Testis (tissue), 3 donors: ENCODE data around the gene PLCXD1. TPM values are rescaled to one million over a fixed set of nuclear protein-coding genes. Genes with fewer than 3 reads are reported as not detected.
"Not testable (repeated sequence)": the region's sequence is repeated elsewhere in the genome, so short reads cannot be mapped to it uniquely, and the experiment has no call there.

Experiments
- DNase-seq: peaks from one replicate; pipeline ENCODE4 v3.0.0-alpha.2; 2019
- H3K27ac ChIP-seq, 2 donors: fragments of 200-600 bp; sonication (generic); one replicate each; pipeline ENCODE4 v1.5.1; 2019
- H3K27me3 ChIP-seq: fragments of 200-600 bp; sonication (generic); one replicate; pipeline ENCODE4 v1.5.1; 2019
- H3K36me3 ChIP-seq: fragments of 200-600 bp; sonication (generic); one replicate; pipeline ENCODE4 v1.5.1; 2017; ENCODE audit warnings: low read depth; ENCODE audit errors: missing control alignments
- H3K4me1 ChIP-seq: fragments of 200-600 bp; sonication (generic); one replicate; pipeline ENCODE4 v1.5.1; 2019
- H3K4me3 ChIP-seq, 2 donors: fragments of 200-600 bp; sonication (generic); one replicate each; pipeline ENCODE4 v1.5.1; 2017 to 2019
- H3K9me3 ChIP-seq: fragments of 200-600 bp; sonication (generic); one replicate; pipeline ENCODE4 v1.5.1; 2017
- POLR2A ChIP-seq: fragments of 450-650 bp; IDR thresholded peaks from one replicate; pipeline ENCODE4 v1.6.1; 2017; ENCODE audit warnings: antibody characterized with exemption, mild to moderate bottlenecking, moderate library complexity
- WGBS, 2 donors: methylation state at CpG; one replicate each; pipeline ENCODE4 v1.1.5; 2018; 5-methylcytosine and 5-hydroxymethylcytosine counted together
- intact Hi-C: fragments of 100-400 bp; cut with DNase I; formaldehyde crosslinking; loops from one replicate; pipeline ENCODE4 v1.15.1; 2023; ENCODE audit warnings: low total_unique reads
- polyA plus RNA-seq: library from polyadenylated mRNA; stranded (reverse); fragments of 350-450 nt; fragmentation: Illumina TruSeq; extraction: RNeasy Lipid Tissue Mini Kit (QIAGEN cat#74804); gene quantifications from one replicate; pipeline ENCODE4 v1.2.3, GENCODE V29; 2014; ENCODE audit warnings: low read depth, low replicate concordance; ENCODE audit not compliant: insufficient read depth
- total RNA-seq, 2 donors: library from RNA; depleted of rRNA; stranded (reverse); fragments of >200 nt; gene quantifications; one replicate each; pipeline ENCODE4 v1.2.3, GENCODE V29; 2016
- TF ChIP-seq, protein P1 (sequence below), 3 experiments: fragments of 450-650 bp in 2 of 3; fragments of 200-600 bp in 1 of 3; sonication (generic) in 1 of 3; IDR thresholded peaks; one replicate each; pipeline ENCODE4 v1.5.1; 2016 to 2019; ENCODE audit warnings: antibody characterized with exemption in 3 of 3, mild to moderate bottlenecking in 2 of 3, moderate library complexity in 1 of 3

PLCXD1 gene
- total and polyA plus RNA-seq, 3 donors from 2014 or later: 14.6 to 24.0 (median 15.7) TPM

GRCh38 chrX:261919-262352, 19.2 kb upstream of the PLCXD1 start:
- H3K27me3 ChIP-seq: no peaks in the 10 kb centered on the region
- WGBS, 2 donors: 67 to 69% methylated on average over 12 of the region's 12 CpGs
- H3K27ac ChIP-seq: no peak overlapping the region
- H3K4me1 ChIP-seq: no peaks in the 10 kb centered on the region
- H3K9me3 ChIP-seq: no peaks in the 10 kb centered on the region
- TF ChIP-seq POLR2A: no peak
- TF ChIP-seq, protein P1, sequence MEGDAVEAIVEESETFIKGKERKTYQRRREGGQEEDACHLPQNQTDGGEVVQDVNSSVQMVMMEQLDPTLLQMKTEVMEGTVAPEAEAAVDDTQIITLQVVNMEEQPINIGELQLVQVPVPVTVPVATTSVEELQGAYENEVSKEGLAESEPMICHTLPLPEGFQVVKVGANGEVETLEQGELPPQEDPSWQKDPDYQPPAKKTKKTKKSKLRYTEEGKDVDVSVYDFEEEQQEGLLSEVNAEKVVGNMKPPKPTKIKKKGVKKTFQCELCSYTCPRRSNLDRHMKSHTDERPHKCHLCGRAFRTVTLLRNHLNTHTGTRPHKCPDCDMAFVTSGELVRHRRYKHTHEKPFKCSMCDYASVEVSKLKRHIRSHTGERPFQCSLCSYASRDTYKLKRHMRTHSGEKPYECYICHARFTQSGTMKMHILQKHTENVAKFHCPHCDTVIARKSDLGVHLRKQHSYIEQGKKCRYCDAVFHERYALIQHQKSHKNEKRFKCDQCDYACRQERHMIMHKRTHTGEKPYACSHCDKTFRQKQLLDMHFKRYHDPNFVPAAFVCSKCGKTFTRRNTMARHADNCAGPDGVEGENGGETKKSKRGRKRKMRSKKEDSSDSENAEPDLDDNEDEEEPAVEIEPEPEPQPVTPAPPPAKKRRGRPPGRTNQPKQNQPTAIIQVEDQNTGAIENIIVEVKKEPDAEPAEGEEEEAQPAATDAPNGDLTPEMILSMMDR (IDR thresholded peaks at IDR 0.05): no peak
- no peak overlapping the region for H3K4me3 ChIP-seq
- intact Hi-C loops: no loop called here
- DNase-seq: no peak
- no peaks in the 10 kb centered on the region for H3K36me3 ChIP-seq

- WGBS, 2 donors: 84 to 88% methylated on average over 13 of the region's 13 CpGs
- no peaks in the 10 kb centered on the region for H3K27me3 ChIP-seq
- intact Hi-C loops: no loop called here
- H3K9me3 ChIP-seq: no peaks in the 10 kb centered on the region
- no peaks in the 10 kb centered on the region for H3K4me1 ChIP-seq
- H3K4me3 ChIP-seq: no peak overlapping the region
- TF ChIP-seq POLR2A: no peak
- TF ChIP-seq, protein P1 (IDR thresholded peaks at IDR 0.05): no peak
- no peak for DNase-seq
- no peak overlapping the region for H3K27ac ChIP-seq
- H3K36me3 ChIP-seq: no peaks in the 10 kb centered on the region
Measured at GRCh38 chrX:262381-262909, 18.7 kb upstream of the PLCXD1 start.

DNA sequence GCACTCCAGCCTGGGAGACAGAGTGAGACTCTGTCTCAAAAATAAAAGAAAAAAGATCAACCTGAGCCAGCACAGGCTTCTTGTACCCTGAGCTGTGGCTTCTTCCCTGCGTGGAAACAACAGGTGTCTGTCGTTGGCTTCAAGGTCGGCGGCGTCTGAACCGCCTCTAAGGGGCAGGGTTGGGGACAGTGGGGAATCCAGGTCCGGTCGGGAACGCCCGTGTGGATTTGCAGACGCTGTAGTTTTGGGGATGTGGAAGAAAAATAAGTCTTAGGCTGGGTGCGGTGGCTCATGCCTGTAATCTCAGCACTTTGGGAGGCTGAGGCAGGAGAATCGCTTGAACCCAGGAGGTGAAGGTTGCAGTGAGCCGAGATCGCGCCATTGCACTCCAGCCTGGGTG, 17.2 kb upstream of the PLCXD1 start:
- H3K4me1 ChIP-seq, DNase-seq, intact Hi-C loops, H3K27ac ChIP-seq, H3K4me3 ChIP-seq, H3K36me3 ChIP-seq, H3K27me3 ChIP-seq, H3K9me3 ChIP-seq: not testable (repeated sequence)
- 77 to 85% methylated on average over 16 of the region's 16 CpGs for WGBS, 2 donors

- intact Hi-C loops: no loop called here
- Histone ChIP-seq H3K36me3 (no peaks in the 10 kb centered on the region), H3K4me1 (no peaks in the 10 kb centered on the region), H3K4me3 (no peak overlapping the region), H3K27ac (no peak overlapping the region), H3K27me3 (no peaks in the 10 kb centered on the region), H3K9me3 (no peaks in the 10 kb centered on the region)
- no peak for DNase-seq
- TF ChIP-seq POLR2A: no peak
- TF ChIP-seq, protein P1 (IDR thresholded peaks at IDR 0.05): no peak
- 80 to 83% methylated on average over 15 to 16 of the region's 16 CpGs for WGBS, 2 donors
Measured at GRCh38 chrX:264634-265455, 16.3 kb upstream of the PLCXD1 start.

- no peak overlapping the region for H3K4me3 ChIP-seq
- H3K4me1 ChIP-seq: no peaks in the 10 kb centered on the region
- H3K27ac ChIP-seq: no peak overlapping the region
- 80 to 94% methylated on average over 8 of the region's 8 CpGs for WGBS, 2 donors
- no peaks in the 10 kb centered on the region for H3K27me3 ChIP-seq
- H3K36me3 ChIP-seq: no peaks in the 10 kb centered on the region
- no peak for DNase-seq
- intact Hi-C loops: no loop called here
- no peaks in the 10 kb centered on the region for H3K9me3 ChIP-seq
- TF ChIP-seq, protein P1 (IDR thresholded peaks at IDR 0.05): no peak
- no peak for TF ChIP-seq POLR2A
Measured at GRCh38 chrX:265502-265901, 15.7 kb upstream of the PLCXD1 start.
